Measurements from ENCODE around the gene TAF4.

- no peak for TF ChIP-seq ZNF530 (CRISPR knock-in tag; IDR thresholded peaks at IDR 0.05; ENCODE audit: low read depth)
- no peak for TF ChIP-seq SP1 (IDR thresholded peaks at IDR 0.05)
- no peak for TF ChIP-seq SP1 (CRISPR knock-in tag; IDR thresholded peaks at IDR 0.05)
- no peak for TF ChIP-seq PBX3 (CRISPR knock-in tag; IDR thresholded peaks at IDR 0.05; ENCODE audit: borderline replicate concordance)
- TF ChIP-seq IRF9 (CRISPR knock-in tag; IDR thresholded peaks at IDR 0.05; ENCODE audit: borderline replicate concordance) = no peak
- no peak for TF ChIP-seq TARDBP (CRISPR knock-in tag; IDR thresholded peaks at IDR 0.05)
- TF ChIP-seq CREB1 (IDR thresholded peaks at IDR 0.05) = no peak
- TF ChIP-seq CREB1 (CRISPR knock-in tag; IDR thresholded peaks at IDR 0.05) = no peak
- no peak for TF ChIP-seq TRIM24 (CRISPR knock-in tag; IDR thresholded peaks at IDR 0.05)
Measured at GRCh38 chr20:62050166-62051120, 15.2 kb downstream of the TAF4 start.

Data from HepG2 (cell line).